ENCODE data around the gene TBX2.

DNA sequence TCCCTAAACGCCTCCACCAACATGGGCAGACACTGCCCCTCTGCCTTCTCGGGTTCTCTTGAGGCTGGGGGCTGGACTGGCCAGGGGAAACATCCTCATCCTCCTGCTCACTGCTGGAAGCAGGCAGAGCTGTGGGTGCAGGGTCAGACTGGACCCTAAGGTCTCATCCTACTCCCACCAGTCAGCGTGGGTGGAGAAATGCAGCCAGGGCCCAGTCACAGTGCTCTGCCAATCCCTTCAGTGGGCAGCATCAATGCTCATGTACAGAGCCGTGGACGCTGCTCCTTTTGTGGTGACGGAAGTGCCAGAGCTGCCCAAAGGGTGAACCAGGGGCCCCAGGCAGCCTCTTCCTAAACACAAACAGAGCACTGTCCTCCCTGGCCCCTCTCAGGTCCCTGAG, 13.4 kb upstream of the TBX2 start:
- TF ChIP-seq, protein P1, sequence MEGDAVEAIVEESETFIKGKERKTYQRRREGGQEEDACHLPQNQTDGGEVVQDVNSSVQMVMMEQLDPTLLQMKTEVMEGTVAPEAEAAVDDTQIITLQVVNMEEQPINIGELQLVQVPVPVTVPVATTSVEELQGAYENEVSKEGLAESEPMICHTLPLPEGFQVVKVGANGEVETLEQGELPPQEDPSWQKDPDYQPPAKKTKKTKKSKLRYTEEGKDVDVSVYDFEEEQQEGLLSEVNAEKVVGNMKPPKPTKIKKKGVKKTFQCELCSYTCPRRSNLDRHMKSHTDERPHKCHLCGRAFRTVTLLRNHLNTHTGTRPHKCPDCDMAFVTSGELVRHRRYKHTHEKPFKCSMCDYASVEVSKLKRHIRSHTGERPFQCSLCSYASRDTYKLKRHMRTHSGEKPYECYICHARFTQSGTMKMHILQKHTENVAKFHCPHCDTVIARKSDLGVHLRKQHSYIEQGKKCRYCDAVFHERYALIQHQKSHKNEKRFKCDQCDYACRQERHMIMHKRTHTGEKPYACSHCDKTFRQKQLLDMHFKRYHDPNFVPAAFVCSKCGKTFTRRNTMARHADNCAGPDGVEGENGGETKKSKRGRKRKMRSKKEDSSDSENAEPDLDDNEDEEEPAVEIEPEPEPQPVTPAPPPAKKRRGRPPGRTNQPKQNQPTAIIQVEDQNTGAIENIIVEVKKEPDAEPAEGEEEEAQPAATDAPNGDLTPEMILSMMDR (conservative IDR thresholded peaks at IDR 0.05; ENCODE audit: low read depth, low read length), result no peak
- no peak for TF ChIP-seq EZH2 (IDR thresholded peaks at IDR 0.05; ENCODE audit: borderline replicate concordance, low read depth, low read length, poor library complexity, severe bottlenecking)

Data from A673 (cell line).